Measurements from ENCODE around the gene SPINK8. TPM values are rescaled to one million over a fixed set of nuclear protein-coding genes. Genes with fewer than 3 reads are reported as not detected.

Gene SPINK8
- total and polyA plus RNA-seq, 2 donors (not counting 3 experiments of a cell fraction or from before 2014, with no cell fraction given) = not detected

GRCh38 chr3:48268381-48268935 is 65.0 kb downstream of the SPINK8 start:
- H3K4me2 ChIP-seq (ENCODE audit: insufficient read depth, low read length) = no peak overlapping the region
- no peaks in the 10 kb centered on the region for H3K79me2 ChIP-seq (ENCODE audit: control insufficient read depth, insufficient read depth, low read length)
- no peaks in the 10 kb centered on the region for H3K9me1 ChIP-seq (replicated peaks; ENCODE audit: control insufficient read depth, extremely low read depth, insufficient read depth, low read length)
- no peak for TF ChIP-seq GATA2 (IDR thresholded peaks at IDR 0.05; ENCODE audit: insufficient read depth, insufficient read length, low read depth, low read length)
- no peak for TF ChIP-seq EZH2 (IDR thresholded peaks at IDR 0.05; ENCODE audit: borderline replicate concordance, low read depth, low read length, severe bottlenecking)
- TF ChIP-seq POLR2A (IDR thresholded peaks at IDR 0.05; ENCODE audit: low read depth, low read length) = no peak
- no peak for TF ChIP-seq MAX (IDR thresholded peaks at IDR 0.05; ENCODE audit: insufficient read depth, insufficient read length)
- TF ChIP-seq FOS (IDR thresholded peaks at IDR 0.05; ENCODE audit: borderline replicate concordance, insufficient read depth, low read length) = no peak
- TF ChIP-seq POLR2AphosphoS5 (IDR thresholded peaks at IDR 0.05; ENCODE audit: insufficient read depth, low read depth, low read length) = no peak
- TF ChIP-seq CTCF (IDR thresholded peaks at IDR 0.05; ENCODE audit: extremely low read depth in 1 of 2, insufficient read depth in 1 of 2, low read depth in 1 of 2, low read length in 2 of 2) = no peak
- no peak for TF ChIP-seq JUN (IDR thresholded peaks at IDR 0.05; ENCODE audit: borderline replicate concordance, insufficient read depth, insufficient read length, low read depth)
- no peak for TF ChIP-seq MYC (IDR thresholded peaks at IDR 0.05; ENCODE audit: low read depth, low read length)
- no peak for DNase-seq (ENCODE audit: low read depth, low spot score)
- peaks cover 0 to 4% of the 10 kb centered on the region in 2 experiments for H3K36me3 ChIP-seq (ENCODE audit: control insufficient read depth in 2 of 2, extremely low read depth in 1 of 2, insufficient read depth in 2 of 2, low read length in 2 of 2)
- intact Hi-C loops (cut with micrococcal nuclease) = no loop called here
- CTCF ChIA-PET = interaction anchor here (0.7 to 24.1 kb wide), 5 partner anchors 20 to 171 kb away, joined by 3 to 723 read pairs (median 5); partner anchors contain the start of genes CCDC51 and PLXNB1
- H3K4me1 ChIP-seq (ENCODE audit: control insufficient read depth, extremely low read depth, insufficient read depth, low read length) = peaks cover 9% of the 10 kb centered on the region
- dilution Hi-C loops (cut with MboI; ENCODE audit: extremely low pct_ligation_motif_present, low sequenced_read_pairs) = no loop called here
- H4K20me1 ChIP-seq (replicated peaks; ENCODE audit: control insufficient read depth, extremely low read depth, insufficient read depth, low read length) = no peaks in the 10 kb centered on the region
- no peak overlapping the region for H2AFZ ChIP-seq (ENCODE audit: low read depth, low read length)
- BruUV-seq (replicated peaks) = no TSS peak
- H3K9ac ChIP-seq (replicated peaks; ENCODE audit: extremely low read depth, insufficient read depth, low read length) = no peak overlapping the region
- no peak overlapping the region for H3K27ac ChIP-seq (ENCODE audit: insufficient read depth, low read depth, low read length)
- H3K9me3 ChIP-seq (replicated peaks; ENCODE audit: control insufficient read depth, insufficient read depth, low read length) = no peaks in the 10 kb centered on the region
- H3K27me3 ChIP-seq (ENCODE audit: control insufficient read depth in 2 of 2, insufficient read depth in 2 of 2, low read length in 2 of 2) = no peaks in the 10 kb centered on the region
- FAIRE-seq = peak; percentile 44
- POLR2A ChIA-PET = no interaction called here
- H3K4me3 ChIP-seq (replicated peaks in 1 of 3; ENCODE audit: insufficient read depth in 1 of 3, low read depth in 1 of 3, low read length in 3 of 3) = no peak overlapping the region

Measured in endothelial cell of umbilical vein (primary cell).